A673 (cell line): ENCODE data around the gene MCRIP1.

Experiments used
- CTCF ChIP-seq: fragments of 300-800, 200-600 bp; sonication (generic); conservative IDR thresholded peaks from 2 replicates; pipeline ENCODE4 v1.5.1; 2017; ENCODE audit warnings: low read depth, mild to moderate bottlenecking, antibody characterized with exemption, low read length, moderate library complexity, mixed read lengths
- EZH2 ChIP-seq: fragments of 200-600 bp; sonication (generic); IDR thresholded peaks from 2 replicates; pipeline ENCODE4 v1.6.1; 2017; ENCODE audit warnings: borderline replicate concordance, low read depth, mild to moderate bottlenecking, mixed read lengths, antibody characterized with exemption, low read length; ENCODE audit not compliant: poor library complexity, severe bottlenecking

- TF ChIP-seq CTCF (no peak), EZH2 (no peak)
These were observed 38.6 kb downstream of the MCRIP1 start for GRCh38 chr17:81794509-81794908.
